Stimulated activated CD4-positive, alpha-beta T cell treated with anti-CD3 and anti-CD28 coated beads, Interleukin-4, amount 100 ng/mL, for 4 hours (primary cell): ENCODE measurements around the gene AMH.

Experiments
- DNase-seq, 2 experiments: peaks; one replicate each; pipeline ENCODE4 v3.0.0-alpha.2; 2020

AMH gene

GRCh38 chr19:2221918-2222317, 27.2 kb upstream of the AMH start:
- no peak for DNase-seq

- DNase-seq: no peak
These were observed 25.7 kb upstream of the AMH start for GRCh38 chr19:2223391-2223790.

GRCh38 chr19:2223959-2224358, 25.2 kb upstream of the AMH start:
- no peak for DNase-seq

GRCh38 chr19:2224754-2225349, 24.3 kb upstream of the AMH start:
- DNase-seq: no peak

GRCh38 chr19:2225415-2226050, 23.6 kb upstream of the AMH start:
- DNase-seq: no peak

GRCh38 chr19:2226051-2226839, 22.9 kb upstream of the AMH start:
- no peak for DNase-seq

- DNase-seq: no peak
These were observed 22.2 kb upstream of the AMH start for GRCh38 chr19:2226840-2227360.

GRCh38 chr19:2227415-2228156, 21.5 kb upstream of the AMH start:
- DNase-seq: no peak

- DNase-seq: no peak
These were observed 20.7 kb upstream of the AMH start for GRCh38 chr19:2228157-2229030.

GRCh38 chr19:2229103-2230032, 19.8 kb upstream of the AMH start:
- no peak for DNase-seq

- no peak for DNase-seq
These were observed 19.0 kb upstream of the AMH start for GRCh38 chr19:2230033-2230531.

GRCh38 chr19:2230807-2231533, 18.2 kb upstream of the AMH start:
- DNase-seq: no peak

- DNase-seq: no peak
These were observed 17.4 kb upstream of the AMH start for GRCh38 chr19:2231621-2232221.

- DNase-seq: no peak
These were observed 16.6 kb upstream of the AMH start for GRCh38 chr19:2232286-2233151.

GRCh38 chr19:2233601-2234280, 15.4 kb upstream of the AMH start:
- no peak for DNase-seq

GRCh38 chr19:2234996-2235380, 14.1 kb upstream of the AMH start:
- no peak for DNase-seq

GRCh38 chr19:2235381-2236063, 13.6 kb upstream of the AMH start:
- no peak for DNase-seq

- no peak for DNase-seq
These were observed 13.1 kb upstream of the AMH start for GRCh38 chr19:2236064-2236313.
